HUES6 (cell line): ENCODE data around the gene MAK.

Source experiments
- H3K27ac ChIP-seq: 2 replicates; pipeline ENCODE4 v1.7.0; 2013; ENCODE audit warnings: low read depth, mild to moderate bottlenecking, low read length, inconsistent platforms
- H3K27me3 ChIP-seq: 2 replicates; pipeline ENCODE4 v1.6.1; 2013; ENCODE audit warnings: low read length; ENCODE audit not compliant: control insufficient read depth, insufficient read depth
- H3K36me3 ChIP-seq: 2 replicates; pipeline ENCODE4 v1.6.1; 2013; ENCODE audit warnings: low read length; ENCODE audit not compliant: control insufficient read depth, insufficient read depth
- H3K4me1 ChIP-seq: 2 replicates; pipeline ENCODE4 v1.6.1; 2013; ENCODE audit warnings: low read length; ENCODE audit not compliant: control insufficient read depth, insufficient read depth
- H3K4me3 ChIP-seq: 2 replicates; pipeline ENCODE4 v1.5.1; 2013; ENCODE audit warnings: low read depth, low read length
- H3K9ac ChIP-seq: one replicate; pipeline ENCODE4 v1.6.1; 2013; ENCODE audit warnings: mild to moderate bottlenecking, low read length
- H3K9me3 ChIP-seq: 2 replicates; pipeline ENCODE4 v1.6.1; 2013; ENCODE audit warnings: low read depth, low read length; ENCODE audit not compliant: control insufficient read depth, insufficient read depth

The MAK gene

DNA sequence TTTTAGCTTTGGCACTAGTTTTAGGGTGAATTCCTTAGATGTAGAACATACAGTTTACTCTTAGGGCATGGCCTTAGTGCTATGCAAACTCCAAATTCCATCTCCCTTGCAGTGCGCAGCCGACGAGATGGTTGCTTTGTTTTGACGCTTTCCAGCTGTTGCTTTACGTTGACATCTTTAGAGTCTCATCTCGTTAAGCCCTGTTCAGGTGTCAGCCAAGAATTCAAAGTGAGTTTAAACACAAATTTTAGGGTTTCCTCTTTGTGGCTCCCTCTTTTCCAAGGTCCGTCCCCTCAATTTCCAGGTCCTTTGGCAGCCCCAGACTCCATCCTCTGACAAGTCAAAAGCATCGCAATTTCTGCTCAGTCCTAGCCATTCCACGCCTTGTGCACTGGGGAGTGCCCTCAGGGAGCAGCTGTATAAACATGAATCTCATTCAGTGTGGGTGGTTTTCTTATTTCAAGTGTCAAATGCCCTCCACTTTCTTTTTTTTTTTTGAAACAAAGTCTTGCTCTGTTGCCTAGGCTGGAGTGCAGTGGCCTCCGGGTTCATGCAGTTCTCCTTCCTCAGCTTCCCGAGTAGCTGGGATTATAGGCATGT is 14.1 kb upstream of the MAK start:
- Histone ChIP-seq H3K4me1 (no peaks in the 10 kb centered on the region), H3K36me3 (no peaks in the 10 kb centered on the region), H3K9ac (no peak overlapping the region), H3K9me3 (peaks cover 22% of the 10 kb centered on the region), H3K4me3 (no peak overlapping the region), H3K27ac (no peak overlapping the region), H3K27me3 (no peaks in the 10 kb centered on the region)

DNA sequence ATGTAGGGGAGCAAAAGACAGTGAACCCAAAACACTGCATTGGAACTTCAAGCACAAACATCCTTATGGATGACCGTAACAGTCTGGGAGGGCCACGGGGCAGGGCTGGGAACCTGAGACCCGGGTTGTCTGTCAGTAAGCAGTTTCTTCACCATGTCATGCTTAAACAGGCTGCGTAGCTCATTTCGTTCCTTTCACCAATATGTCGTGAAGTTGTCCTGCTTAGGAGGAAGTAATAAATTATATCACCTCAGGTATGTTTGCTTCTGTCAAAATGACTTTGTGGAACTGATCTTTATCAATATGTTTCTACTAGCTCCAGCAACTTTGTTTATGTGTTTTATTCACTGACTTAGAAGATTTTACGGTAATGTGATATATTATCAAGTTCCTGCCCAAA is 12.4 kb upstream of the MAK start:
- H3K9me3 ChIP-seq, result peaks cover 22% of the 10 kb centered on the region
- no peaks in the 10 kb centered on the region for H3K4me1 ChIP-seq
- no peak overlapping the region for H3K4me3 ChIP-seq
- H3K9ac ChIP-seq, result no peak overlapping the region
- H3K27me3 ChIP-seq, result no peaks in the 10 kb centered on the region
- H3K27ac ChIP-seq, result no peak overlapping the region
- H3K36me3 ChIP-seq, result no peaks in the 10 kb centered on the region

DNA sequence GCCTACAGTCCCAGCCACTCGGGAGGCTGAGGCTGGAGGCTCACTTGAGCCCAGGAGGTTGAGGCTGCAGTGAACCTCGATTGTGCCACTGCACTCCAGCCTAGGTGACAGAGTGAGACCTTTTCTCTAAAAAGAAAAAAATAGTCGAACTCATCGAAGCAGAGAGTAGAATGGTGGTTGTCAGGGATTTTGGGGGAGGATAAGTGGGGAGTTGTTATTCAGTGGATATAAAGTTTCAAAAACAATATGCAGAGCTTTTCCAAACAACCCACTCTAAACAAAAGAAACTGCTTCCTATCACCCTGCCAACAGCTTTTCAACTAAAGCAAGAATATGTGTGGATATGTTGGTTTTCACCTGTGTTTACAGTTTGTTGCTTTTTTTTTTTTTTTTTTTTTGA is 11.6 kb upstream of the MAK start:
- H3K4me3 ChIP-seq, result no peak overlapping the region
- no peaks in the 10 kb centered on the region for H3K4me1 ChIP-seq
- no peak overlapping the region for H3K9ac ChIP-seq
- H3K9me3 ChIP-seq, result peaks cover 17% of the 10 kb centered on the region
- H3K27ac ChIP-seq, result no peak overlapping the region
- no peaks in the 10 kb centered on the region for H3K27me3 ChIP-seq
- H3K36me3 ChIP-seq, result no peaks in the 10 kb centered on the region

DNA sequence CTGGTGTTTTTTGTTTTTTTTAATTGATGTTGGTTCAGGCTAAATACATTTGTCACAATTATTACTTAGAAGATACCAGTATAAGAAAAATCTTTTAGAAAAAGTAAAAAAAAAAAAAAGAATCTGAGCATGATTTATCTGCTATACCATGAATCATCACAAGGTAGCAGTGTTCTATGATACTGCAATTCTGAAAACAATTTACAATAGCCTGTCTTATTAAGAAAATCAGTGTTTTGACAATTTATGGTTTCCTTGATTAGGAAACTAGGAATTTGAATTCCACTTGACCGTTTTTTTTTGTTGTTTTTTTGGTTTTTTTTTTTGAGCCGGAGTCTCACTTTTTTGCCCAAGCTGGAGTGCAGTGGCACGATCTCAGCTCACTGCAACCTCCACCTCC is 9.3 kb upstream of the MAK start:
- Histone ChIP-seq H3K27ac (no peak overlapping the region), H3K4me3 (no peak overlapping the region), H3K9me3 (peaks cover 5% of the 10 kb centered on the region; the same call in 1 of the 2 replicates), H3K4me1 (no peaks in the 10 kb centered on the region), H3K9ac (no peak overlapping the region), H3K36me3 (no peaks in the 10 kb centered on the region), H3K27me3 (no peaks in the 10 kb centered on the region)

DNA sequence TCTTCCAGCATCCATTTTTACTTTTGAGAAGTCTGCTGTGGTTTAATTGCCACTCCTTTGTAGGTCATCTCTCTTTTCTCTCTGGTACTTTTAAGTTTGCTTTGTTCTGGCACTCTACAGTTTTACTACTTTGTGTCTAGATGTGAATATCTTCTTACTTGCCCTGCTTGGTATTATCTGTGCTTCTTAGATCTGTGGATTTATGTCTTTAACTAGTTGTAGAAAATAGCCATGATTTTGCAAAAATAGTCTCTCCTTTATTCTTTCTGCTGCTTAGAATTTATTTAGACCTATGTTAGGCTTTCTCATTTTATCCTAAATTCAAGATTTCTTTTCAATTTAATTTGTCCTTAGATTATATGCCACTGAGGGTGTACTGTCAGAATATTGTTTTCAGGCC is 5.2 kb upstream of the MAK start:
- Histone ChIP-seq H3K9ac (no peak overlapping the region), H3K4me3 (no peak overlapping the region), H3K9me3 (no peaks in the 10 kb centered on the region), H3K27me3 (peaks cover 12% of the 10 kb centered on the region; the same call in 1 of the 2 replicates), H3K27ac (no peak overlapping the region), H3K4me1 (peaks cover 4% of the 10 kb centered on the region; the same call in 1 of the 2 replicates), H3K36me3 (no peaks in the 10 kb centered on the region)

DNA sequence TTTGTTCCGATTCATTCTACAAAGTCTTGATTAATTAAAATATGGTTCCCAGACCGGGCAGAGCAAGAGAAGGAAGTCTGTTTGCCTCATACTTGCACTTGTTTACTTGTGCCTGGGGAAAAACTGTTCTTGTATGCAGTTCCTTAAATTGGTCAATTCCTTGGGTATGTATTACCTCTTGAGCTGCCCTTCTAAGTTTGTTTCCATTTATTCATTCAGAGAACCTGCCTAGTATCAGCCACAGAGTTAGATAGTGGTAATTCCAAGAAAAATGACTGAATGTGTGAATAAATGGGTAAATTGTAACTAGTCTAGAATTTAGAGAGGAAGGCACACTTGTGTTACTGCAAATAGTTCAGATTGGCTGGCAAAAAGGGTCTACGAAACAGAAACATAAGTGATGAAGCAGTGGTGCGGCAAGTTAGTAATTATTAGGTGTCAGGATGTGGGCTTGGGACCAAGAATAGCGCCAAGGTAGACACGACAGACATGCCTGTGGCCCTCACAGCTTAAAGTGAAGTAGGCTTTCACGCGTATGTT is 525 bp upstream of the MAK start:
- Histone ChIP-seq H3K9ac (no peak overlapping the region), H3K4me1 (peaks cover 18% of the 10 kb centered on the region; the same call in 1 of the 2 replicates), H3K4me3 (peak overlapping the region; percentile 87), H3K27ac (no peak overlapping the region), H3K27me3 (peaks cover 36% of the 10 kb centered on the region), H3K36me3 (no peaks in the 10 kb centered on the region), H3K9me3 (no peaks in the 10 kb centered on the region)

DNA sequence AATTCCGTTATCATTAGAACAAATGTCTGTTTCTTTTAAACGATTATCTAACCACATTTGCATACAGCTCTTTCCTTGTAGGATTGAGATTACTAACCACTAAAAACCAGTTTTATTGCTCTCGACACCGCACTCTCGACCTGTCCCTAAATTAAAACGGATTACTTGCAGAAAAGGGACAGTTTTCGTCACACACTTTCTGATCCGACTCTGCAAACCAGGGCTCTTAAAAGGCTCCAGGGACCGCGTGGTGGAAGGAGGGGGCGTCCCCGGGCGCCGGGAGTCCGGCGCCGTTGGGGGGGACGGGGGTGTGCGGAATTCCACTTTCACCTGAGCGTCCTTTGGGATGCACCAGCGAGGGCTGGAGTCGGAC is 731 bp downstream of the MAK start:
- H3K4me1 ChIP-seq, result peaks cover 18% of the 10 kb centered on the region; the same call in 1 of the 2 replicates
- H3K9me3 ChIP-seq, result no peaks in the 10 kb centered on the region
- H3K9ac ChIP-seq, result peak overlapping the region; percentile 76
- H3K27ac ChIP-seq, result no peak overlapping the region
- peak overlapping the region; percentile 87 for H3K4me3 ChIP-seq
- H3K36me3 ChIP-seq, result no peaks in the 10 kb centered on the region
- H3K27me3 ChIP-seq, result peaks cover 36% of the 10 kb centered on the region

DNA sequence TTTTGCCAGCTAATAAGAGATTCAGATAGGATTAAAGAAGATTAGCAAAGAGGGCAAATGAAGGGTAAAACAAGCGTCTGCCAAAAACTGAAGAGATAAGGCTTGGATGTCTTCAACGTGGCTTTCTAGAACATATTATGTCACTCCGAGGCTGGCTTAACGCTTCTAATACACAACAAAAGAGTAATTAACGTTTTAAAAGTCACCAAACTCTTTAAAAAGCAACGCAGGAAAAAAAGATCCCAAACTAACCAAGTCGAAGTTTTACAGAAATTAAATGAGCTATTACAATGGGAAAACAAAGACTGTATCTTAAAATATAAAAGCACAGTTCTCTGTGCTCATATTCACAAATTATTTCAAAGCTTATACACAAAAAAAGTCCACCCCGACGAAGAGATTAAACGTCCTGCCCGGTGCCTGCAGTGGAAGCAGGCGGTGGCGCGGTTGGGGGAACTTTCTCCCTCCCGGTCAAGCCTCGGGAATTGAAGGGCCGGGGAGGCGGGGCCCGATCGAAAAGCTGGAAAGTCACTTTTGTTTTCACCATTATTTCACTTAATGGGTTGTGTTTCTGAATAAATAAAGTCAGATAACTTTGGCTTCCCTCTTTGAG is 1.2 kb downstream of the MAK start:
- Histone ChIP-seq H3K36me3 (no peaks in the 10 kb centered on the region), H3K27me3 (peaks cover 36% of the 10 kb centered on the region), H3K9me3 (no peaks in the 10 kb centered on the region), H3K4me1 (peaks cover 18% of the 10 kb centered on the region; the same call in 1 of the 2 replicates), H3K27ac (no peak overlapping the region), H3K4me3 (peak overlapping the region; percentile 87), H3K9ac (peak overlapping the region; percentile 25)

DNA sequence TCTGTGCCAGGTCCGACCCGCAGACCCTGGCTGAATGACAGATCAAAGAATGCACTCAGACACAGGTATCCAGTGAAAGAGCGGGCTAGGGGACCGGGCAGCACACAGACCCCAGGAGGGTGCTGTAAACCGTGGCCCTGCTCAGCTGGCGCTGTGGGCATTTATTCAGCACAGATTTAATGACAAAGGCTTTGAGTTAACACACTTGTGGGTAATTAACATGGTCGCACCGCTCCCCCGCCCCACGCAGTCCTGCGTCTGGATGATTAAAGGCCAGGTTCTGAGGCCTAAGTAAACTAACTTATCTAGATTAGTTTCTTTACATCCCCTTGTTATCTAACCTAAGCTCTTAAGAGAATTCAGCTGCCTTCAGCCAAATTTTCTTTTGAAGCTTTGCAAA is 3.5 kb downstream of the MAK start:
- H3K27ac ChIP-seq, result no peak overlapping the region
- peaks cover 24% of the 10 kb centered on the region for H3K27me3 ChIP-seq
- H3K36me3 ChIP-seq, result no peaks in the 10 kb centered on the region
- H3K9ac ChIP-seq, result no peak overlapping the region
- no peak overlapping the region for H3K4me3 ChIP-seq
- H3K4me1 ChIP-seq, result peaks cover 18% of the 10 kb centered on the region; the same call in 1 of the 2 replicates
- H3K9me3 ChIP-seq, result no peaks in the 10 kb centered on the region

DNA sequence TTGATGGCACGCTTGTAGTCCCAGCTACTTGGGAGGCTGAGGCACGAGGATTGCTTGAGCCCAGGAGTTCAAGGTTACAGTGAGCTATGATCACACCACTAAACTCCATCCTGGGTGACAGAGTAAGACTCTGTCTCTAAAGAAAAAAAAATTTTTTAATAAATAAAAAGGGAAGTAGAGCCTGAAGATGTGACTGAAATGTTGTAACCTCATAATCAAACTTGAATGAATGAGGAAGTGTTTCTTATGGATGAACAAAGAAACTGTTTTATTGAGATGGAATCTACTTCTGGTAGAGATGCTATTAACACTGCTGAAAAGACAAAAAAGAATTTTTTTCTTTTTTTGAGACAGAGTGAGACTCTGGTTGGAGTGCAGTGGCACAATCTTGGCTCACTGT is 6.7 kb downstream of the MAK start:
- H3K27me3 ChIP-seq, result peaks cover 17% of the 10 kb centered on the region
- H3K9ac ChIP-seq, result no peak overlapping the region
- H3K27ac ChIP-seq, result no peak overlapping the region
- H3K36me3 ChIP-seq, result no peaks in the 10 kb centered on the region
- peaks cover 10% of the 10 kb centered on the region; the same call in 1 of the 2 replicates for H3K4me1 ChIP-seq
- no peak overlapping the region for H3K4me3 ChIP-seq
- no peaks in the 10 kb centered on the region for H3K9me3 ChIP-seq

DNA sequence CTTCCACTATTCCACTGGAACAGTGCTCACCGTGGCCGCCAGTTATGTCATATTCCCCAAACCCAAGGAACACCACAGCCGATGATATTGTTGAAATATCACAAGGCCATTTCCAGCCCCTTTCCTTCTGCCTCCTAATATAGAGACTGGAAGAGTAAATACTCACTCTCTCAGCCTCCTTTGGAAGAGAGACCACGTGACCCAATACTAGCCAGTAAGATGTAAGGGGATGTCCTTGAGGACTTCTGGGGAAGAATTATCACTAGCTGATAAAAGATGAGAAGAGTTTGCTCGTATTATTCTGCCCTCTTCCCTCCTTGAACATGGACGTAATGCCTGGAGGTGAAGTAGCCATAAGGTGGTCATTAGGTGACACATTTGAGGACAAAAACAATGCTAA is 13.5 kb downstream of the MAK start:
- Histone ChIP-seq H3K9ac (no peak overlapping the region), H3K27ac (no peak overlapping the region), H3K27me3 (no peaks in the 10 kb centered on the region), H3K9me3 (no peaks in the 10 kb centered on the region), H3K4me1 (no peaks in the 10 kb centered on the region), H3K36me3 (no peaks in the 10 kb centered on the region), H3K4me3 (no peak overlapping the region)
